SK-N-MC (cell line): Measurements from ENCODE around the gene RUFY3.

Source experiments
- EZH2 ChIP-seq: fragments of 200-600 bp; sonication (generic); IDR thresholded peaks from one replicate; pipeline ENCODE4 v1.6.1; 2017; ENCODE audit warnings: antibody characterized with exemption
- FOXP2 ChIP-seq: optimal IDR thresholded peaks from 2 replicates; pipeline ENCODE3; 2011; ENCODE audit warnings: mild to moderate bottlenecking, moderate library complexity; ENCODE audit not compliant: insufficient read depth; ENCODE audit errors: extremely low read length, control extremely low read depth
- POLR2AphosphoS5 ChIP-seq: IDR thresholded peaks from 2 replicates; pipeline ENCODE4 v1.6.1; 2012; ENCODE audit warnings: mild to moderate bottlenecking, low read depth, low read length, borderline replicate concordance

DNA sequence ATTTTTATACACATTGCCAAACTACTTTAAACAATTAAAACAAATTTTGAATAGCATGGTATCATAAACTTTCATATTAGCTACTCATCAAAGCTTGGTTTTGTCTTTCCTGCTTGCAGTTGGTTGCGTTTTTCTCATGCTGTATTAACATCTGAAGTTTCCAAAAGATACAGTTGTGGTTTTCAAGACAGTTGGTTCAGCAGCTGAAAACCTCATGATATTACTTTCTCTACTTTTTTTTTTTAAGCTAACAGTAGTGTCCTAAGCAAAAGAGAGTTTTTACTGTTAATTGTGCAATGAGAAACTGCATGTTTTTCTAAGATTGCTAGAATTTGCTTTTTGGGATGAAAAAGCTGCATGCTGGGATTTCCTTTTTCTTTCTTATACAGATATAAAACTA is 15.2 kb downstream of the RUFY3 start:
- TF ChIP-seq POLR2AphosphoS5 (no peak), EZH2 (no peak), FOXP2 (no peak)
